Measurements from ENCODE around the gene UQCRQ. TPM values are rescaled to one million over a fixed set of nuclear protein-coding genes. Genes with fewer than 3 reads are reported as not detected.

The UQCRQ gene
- total and polyA plus RNA-seq, 2 of the 13 experiments (the other 11 are each of a cell fraction or from before 2014, with no cell fraction given): 257 to 575 TPM

- TF ChIP-seq ZNF562 (CRISPR knock-in tag; IDR thresholded peaks at IDR 0.05; ENCODE audit: borderline replicate concordance) (no peak), ZNF280D (CRISPR knock-in tag; IDR thresholded peaks at IDR 0.05) (peak; percentile 29; the same call in 1 of the 2 replicates), MIER2 (CRISPR knock-in tag; IDR thresholded peaks at IDR 0.05) (no peak), NFYB (CRISPR knock-in tag; IDR thresholded peaks at IDR 0.05) (no peak), DPF2 (CRISPR knock-in tag; IDR thresholded peaks at IDR 0.05; ENCODE audit: borderline replicate concordance, low read depth) (no peak), ZNF484 (CRISPR knock-in tag; IDR thresholded peaks at IDR 0.05; ENCODE audit: borderline replicate concordance, low read depth) (0 out of 2 replicates have a peak, but pooled peaks have one; percentile 41), DNMT1 (CRISPR knock-in tag; IDR thresholded peaks at IDR 0.05) (0 out of 2 replicates have a peak, but pooled peaks have one; percentile 49), ZNF772 (CRISPR knock-in tag; IDR thresholded peaks at IDR 0.05) (no peak), ARNT2 (CRISPR knock-in tag; IDR thresholded peaks at IDR 0.05; ENCODE audit: low read depth) (peak; percentile 84; the same call in 1 of the 2 replicates), STAG1 (CRISPR knock-in tag; IDR thresholded peaks at IDR 0.05) (peak; percentile 96), ZSCAN5A (CRISPR knock-in tag; IDR thresholded peaks at IDR 0.05; ENCODE audit: borderline replicate concordance) (peak; percentile 21; the same call in 1 of the 2 replicates), SPEN (CRISPR knock-in tag; IDR thresholded peaks at IDR 0.05; ENCODE audit: low read depth) (peak; percentile 8; the same call in 1 of the 2 replicates), ZMYM3 (CRISPR knock-in tag; IDR thresholded peaks at IDR 0.05) (peak; percentile 23; the same call in 1 of the 2 replicates), TRIM24 (CRISPR knock-in tag; IDR thresholded peaks at IDR 0.05) (no peak), MEF2D (CRISPR knock-in tag; IDR thresholded peaks at IDR 0.05) (no peak), AFF4 (CRISPR knock-in tag; IDR thresholded peaks at IDR 0.05) (no peak), RXRA (CRISPR knock-in tag; IDR thresholded peaks at IDR 0.05) (peak; percentile 64; the same call in 1 of the 2 replicates)
Observed at GRCh38 chr5:132829742-132830435, 36.6 kb upstream of the UQCRQ start (continued).
